RCC 7860 (cell line): ENCODE results near the gene IARS1.

Experiments
- DNase-seq: peaks from one replicate; pipeline ENCODE4 v3.0.0-alpha.2; 2015; ENCODE audit warnings: low spot score
- FAIRE-seq: peaks from 2 replicates; lab custom pipeline; 2012; peaks lifted over from hg19 to GRCh38; lab: Jason Lieb, UNC

Gene IARS1

DNA sequence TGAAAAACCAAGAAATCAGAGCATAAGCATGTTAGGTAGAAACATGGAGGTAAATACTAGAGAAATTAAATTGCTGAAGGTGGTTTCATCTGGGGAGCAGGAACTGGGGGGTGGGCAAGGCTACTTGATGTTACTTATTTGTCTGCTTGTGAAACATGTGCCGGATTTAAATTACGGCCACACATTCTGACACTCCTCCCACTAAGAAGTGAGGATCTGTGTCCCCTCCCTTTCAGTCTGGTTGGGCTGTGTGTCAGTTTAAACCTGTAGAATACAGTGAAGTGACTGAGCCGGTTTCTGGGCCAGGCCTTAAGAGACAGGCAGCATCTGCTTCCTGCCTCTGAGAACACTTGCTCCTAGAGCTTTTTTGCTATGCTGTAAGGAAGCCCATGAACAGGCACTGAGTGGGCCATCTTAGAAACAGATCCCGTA, 2.3 kb upstream of the IARS1 start:
- no peak for DNase-seq
- FAIRE-seq = no peak

DNA sequence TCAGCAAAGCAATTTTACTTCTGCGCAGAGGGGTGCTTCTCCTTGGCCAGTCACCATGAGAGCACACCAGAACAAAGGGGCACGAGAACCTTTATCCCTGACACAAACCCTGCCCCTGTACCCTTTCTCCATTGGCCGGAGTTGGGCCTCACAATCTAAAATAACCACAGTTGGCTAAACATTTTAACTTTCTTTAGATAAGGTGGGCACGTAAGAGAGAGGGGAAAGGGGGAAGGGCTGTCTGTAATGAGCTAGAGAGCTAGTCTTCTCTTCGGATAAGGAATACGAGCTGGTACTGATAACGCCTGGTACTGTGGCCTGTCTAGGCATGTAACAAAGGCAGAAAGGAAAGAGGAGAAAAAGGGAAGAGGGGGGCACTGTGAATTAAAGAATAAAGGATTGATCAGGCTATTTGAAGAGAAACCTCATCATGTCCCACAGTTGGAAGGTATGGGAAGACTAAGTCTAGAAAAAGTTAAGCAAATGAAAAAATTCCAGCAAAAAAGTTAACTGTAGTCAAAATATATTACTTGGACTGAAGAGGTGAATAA, 1.8 kb upstream of the IARS1 start:
- DNase-seq (no peak), FAIRE-seq (no peak)

DNA sequence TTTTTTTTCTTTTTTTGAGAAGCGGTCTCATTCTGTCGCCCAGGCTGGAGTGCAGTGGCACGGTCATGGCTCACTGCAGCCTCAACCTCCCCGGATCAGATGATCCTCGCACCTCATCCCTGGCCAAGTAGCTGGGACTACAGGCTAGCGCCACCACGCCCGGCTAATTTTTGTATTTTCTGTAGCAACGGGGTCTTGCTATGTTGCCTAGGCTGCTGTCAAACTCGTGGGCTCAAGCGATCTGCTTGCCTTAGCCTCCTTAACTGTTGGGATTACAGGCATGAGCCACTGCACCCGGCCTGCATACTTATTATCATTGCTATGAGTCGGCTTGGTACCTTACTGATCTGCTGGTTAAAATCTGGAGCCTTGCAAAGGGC, 790 bp upstream of the IARS1 start:
- DNase-seq = peak; percentile 42
- FAIRE-seq = no peak

DNA sequence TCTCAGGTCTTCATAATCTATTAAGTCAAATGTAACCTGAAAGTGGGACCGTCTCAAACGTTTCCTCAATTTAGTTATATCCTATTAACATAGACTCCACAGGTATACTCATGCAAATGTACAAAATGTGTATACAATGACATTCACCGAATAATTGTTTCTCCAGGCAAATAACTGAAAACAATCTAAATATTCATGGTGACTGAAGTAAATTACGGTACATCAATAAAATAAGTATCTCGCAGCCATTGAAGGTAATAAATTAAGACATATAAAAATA, 482 bp downstream of the IARS1 start:
- FAIRE-seq (no peak), DNase-seq (no peak)

DNA sequence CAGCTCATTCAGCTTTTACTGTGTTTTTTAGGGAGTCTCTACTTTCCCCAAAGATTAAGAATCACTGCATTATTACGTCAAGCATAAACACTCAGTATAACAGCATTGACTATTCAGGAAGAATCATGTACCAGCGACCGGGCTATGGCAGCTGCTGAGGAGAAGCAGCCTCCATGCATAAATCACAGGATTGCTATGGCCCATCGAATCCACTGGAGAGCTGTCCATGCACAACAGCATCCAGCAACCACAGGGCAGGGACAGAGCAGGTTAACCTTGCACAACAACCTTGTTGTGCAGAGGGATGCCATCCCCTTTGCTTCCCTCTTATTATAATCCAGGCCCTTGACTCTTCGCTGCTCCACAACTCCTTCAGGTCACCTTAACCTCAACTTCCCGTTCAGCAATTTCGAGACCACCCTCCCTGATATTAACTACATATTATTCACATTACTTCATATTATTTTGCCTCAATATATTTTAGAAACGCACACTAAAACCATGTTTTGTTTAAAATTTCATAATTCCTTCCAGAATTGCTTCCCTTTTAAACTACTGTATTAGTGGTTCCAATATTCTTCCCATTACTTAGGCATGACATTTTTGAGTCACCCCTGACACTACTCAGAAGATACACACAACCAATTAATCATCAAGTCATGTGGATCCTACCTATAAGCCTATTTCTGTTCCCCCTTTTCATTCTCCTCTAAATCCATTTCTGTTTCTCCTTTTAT, 991 bp downstream of the IARS1 start:
- DNase-seq (peak; percentile 37), FAIRE-seq (no peak)

DNA sequence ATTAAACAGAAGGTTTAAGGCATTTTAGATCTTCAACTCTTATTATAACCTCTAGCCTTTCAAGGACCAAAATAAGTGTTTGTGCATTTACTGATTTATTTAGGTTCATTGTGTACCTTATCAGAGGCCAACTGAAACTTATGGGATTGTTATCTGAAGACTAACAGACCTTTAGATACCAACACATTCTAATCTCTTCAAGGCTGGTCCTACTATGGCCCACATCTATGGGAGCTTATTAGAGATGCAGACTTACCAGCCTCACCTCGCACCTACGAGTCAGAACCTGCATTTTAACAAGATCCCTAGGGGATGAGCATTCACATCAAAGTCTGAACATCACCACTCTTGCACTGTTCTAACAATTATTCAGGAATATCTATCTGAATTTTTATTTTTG, 1.9 kb downstream of the IARS1 start:
- FAIRE-seq = no peak
- DNase-seq = no peak

DNA sequence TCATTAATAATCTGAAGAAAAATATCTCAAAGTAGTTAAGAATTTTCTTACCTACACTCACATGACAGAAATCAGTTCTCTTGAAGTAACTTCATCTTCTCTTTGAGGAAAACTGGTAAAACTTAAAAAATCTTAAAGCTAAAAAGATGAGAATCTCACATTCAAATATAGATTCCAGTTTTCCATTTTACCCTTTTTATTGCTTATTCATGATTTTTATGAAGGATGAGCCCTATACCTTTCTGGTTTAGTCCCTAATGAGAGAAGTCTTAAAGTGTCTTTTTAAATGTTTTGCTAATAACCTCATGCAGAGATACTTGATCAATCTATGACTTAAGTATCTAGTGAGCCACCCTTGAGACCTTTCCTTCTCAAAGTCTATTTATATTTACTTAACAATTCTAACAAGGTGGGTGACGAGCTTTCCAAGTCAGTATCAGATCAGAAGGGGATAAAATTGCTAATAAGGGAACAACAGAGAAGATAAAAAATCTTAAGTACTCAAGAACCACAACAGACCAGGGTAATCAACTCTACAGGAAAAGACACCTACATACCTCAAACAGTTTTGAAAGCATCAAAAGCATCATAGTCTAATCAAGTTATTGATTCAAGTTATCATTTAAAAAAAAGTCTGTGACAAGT, 2.6 kb downstream of the IARS1 start:
- no peak for DNase-seq
- no peak for FAIRE-seq

DNA sequence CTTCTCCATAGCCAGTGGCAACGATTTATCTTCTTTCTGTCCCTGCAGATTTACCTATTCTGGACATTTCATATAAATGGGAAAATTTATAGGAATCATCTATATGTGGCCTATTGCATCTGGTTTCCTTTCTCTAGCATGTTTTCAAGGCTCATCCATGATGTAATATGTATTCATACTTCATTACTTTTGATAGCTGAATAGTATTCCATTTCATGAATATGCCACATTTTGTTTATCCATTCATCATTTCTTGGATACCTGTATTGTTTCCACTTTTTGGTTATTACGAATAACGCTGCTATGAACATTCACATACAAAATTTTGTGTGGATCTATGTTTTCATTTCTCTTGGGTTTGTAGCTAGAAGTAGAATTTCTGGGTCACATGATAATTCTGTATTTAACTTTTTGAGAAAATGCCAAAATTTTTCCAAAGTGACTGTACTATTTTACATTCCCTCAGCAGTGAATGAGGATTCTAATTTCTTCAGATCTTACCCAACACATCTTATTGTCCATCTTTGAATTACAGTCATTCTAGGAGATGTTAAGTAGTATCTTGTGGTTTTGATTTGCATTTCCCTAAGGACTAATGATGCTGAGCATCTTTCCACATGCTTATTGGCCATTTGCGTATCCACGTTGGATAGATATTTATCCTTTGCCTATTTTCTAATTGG, 3.6 kb downstream of the IARS1 start:
- DNase-seq = no peak
- no peak for FAIRE-seq

DNA sequence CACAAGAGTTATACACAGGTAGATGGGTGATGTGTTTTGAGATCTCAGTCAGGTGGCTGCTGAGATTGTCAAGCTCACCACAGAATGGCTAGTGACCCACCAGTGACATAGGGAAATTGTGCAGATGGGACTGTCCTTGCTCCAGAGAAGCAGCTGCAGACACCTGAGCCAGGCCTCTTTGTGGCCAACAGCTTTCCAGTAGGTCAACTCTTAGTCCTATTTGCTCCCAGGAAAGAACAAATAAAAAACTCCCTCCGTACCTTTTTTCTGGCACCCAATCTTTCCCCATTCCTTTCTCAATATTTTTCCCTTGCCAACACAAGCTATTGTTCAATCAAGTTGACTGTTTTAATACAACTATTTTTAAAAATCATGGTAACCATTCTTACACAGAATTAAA, 14.2 kb downstream of the IARS1 start:
- FAIRE-seq (no peak), DNase-seq (no peak)

DNA sequence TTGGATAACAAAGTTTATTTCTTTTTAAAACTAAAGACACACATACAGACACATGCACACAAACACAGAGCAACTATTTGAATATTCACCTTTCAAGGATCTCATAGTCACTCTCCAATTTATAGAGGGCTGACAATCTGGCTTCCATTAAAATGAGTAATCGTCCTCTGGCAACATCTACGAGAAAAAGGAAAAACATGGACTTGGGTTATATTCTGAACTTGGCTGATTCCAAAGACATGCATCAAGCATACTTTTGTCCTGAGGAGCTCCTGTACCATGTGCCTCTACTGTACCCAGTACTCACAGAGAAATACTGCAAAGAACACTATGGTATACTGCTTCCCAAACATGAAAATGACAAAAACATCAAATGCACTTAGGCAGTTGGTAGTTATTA, 15.4 kb downstream of the IARS1 start:
- DNase-seq = no peak

DNA sequence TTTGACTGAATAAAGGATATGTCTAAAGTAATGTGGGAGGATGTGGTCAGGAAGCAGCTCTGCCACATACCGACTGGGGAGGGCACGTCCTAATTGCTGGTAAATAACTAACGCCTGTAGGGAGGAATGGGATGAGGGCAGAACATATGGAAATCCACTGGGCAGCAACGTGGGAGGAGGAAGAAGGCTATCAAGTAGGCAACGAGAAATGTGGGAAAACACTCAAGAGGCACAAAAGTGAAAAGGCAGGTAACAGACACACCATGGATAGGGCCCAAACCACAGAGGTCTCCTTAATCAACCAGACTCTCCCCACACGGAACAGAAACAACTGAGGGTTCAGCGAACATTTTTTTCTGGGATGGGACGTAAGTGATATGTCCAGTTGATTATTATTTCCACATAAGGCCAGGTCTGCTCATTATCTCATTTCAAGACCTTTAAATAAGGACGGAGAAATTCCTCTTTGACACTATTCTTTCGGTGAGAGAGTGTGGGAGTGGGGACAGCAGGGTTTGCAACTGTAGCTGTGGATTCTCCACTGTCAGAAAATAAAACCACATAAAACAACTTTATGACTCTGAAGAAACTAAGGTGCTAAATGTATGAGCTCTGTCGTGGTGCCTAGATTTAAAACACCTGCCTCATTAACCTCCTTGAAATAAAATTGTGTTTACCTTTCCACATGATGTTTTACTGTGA, 17.0 kb downstream of the IARS1 start:
- FAIRE-seq (no peak), DNase-seq (peak; percentile 39)

More for the DNA sequence above, 15.4 kb downstream of the IARS1 start:
- no peak for FAIRE-seq

DNA sequence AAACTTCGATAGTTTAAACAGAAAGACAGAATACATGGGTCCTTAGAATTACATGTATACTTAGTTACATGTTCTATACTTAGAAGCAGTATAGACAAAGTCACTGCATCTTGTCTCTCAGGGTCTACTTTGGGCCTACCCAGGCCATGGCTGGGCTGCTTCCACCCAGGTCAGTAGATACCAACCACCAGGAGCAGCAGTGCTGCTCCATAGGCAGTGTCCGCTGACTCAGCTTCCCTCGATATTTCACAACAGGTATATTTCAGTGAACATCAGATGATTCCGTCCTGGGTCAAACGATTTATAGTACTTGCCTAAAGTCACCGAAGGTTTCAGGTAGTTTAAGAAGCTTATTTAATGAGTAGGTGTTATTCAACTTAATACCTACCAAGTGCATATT, 18.0 kb downstream of the IARS1 start:
- FAIRE-seq (no peak), DNase-seq (no peak)

DNA sequence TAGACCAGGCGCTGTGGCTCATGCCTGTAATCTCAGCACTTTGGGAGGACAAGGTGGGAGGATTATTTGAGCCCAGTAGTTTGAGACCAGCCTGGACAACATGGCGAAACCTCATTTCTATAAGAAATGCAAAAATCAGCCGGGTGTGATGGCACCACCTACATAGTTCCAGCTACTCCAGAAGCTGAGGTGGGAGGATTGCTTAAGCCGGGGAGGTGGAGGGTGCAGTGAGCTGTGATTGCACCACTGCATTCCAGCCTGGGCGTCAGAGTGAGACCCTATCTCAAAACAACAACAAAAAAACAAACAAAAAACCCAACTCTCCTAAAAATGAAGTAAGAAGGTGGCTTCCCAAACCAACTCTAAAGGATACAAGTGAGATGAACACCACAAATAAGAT, 23.0 kb downstream of the IARS1 start:
- no peak for DNase-seq
- FAIRE-seq = no peak

DNA sequence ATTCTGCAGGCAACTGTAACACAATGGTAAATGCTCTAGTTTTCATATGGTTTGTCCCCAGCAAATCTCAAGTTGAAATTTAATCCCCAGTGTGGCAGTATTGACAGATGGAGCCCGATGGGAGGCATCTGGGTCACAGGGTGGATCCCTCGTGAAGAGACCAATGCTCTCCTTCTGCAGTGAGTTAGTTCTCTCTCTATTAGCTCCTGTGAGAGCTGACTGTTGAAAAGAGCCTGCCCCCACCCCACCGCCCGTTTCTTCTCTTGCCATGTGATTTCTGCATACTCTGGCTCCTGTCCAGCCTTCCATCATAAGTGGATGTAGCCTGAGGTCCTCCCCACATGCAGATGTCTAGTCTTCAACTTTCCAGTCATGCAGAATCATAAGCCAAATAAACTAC, 27.0 kb downstream of the IARS1 start:
- DNase-seq = no peak
- FAIRE-seq = no peak

DNA sequence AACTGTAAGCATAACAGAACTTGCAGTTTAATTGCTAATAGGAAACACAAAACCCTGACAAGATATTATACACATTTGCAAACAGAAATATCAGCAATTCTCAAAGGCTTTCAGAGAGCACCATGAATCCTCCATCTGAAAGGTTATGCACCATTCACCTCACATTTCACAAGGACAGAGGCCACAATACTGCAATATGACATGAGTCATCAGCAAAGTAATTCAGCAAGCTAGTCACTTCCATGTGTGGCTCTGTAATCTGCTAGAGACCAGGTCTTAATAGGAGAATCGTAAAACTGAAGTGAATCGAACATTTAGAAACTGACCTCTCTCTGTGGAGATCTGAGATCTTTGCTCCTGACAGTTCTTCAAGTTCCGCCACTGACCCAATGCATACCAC, 28.3 kb downstream of the IARS1 start:
- FAIRE-seq (peak; percentile 85), DNase-seq (peak; percentile 70)

DNA sequence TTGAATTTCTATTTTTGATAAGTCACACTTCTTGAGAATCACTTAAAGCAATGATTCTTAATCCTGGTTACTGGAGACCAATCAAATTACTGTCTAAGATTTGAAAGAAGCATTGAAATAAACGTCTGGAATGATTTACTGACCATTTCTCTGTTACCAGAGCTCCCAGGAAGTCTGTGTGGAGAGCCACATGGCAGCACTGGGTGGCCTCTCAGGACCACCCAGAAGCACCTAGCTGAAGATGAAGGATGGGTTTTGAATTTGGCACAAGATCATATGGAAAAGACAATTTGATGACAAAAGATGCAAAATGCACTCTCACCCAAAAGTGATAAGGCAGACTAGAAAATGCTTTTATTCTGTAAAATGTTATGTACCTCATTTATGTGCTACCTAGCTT, 30.4 kb downstream of the IARS1 start:
- FAIRE-seq = no peak

DNA sequence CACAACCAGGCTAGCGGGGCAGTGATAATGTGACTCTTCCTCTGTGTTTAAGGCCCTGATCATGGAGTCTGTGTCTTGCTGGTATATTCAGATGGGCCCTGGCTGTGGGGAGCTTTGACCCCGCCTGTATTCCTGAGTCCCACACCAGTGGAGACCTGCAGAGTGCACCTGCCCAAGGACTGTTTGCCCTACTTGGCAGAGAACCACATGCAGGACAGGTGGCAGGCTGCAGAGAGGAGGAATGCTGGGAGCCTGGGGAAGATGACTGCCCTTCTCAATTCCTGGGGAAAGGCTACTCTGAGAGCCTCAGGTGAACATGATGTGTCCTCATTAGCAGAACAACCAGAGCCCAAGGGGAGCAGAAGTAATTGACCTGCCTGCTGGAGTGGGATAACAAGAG, 36.2 kb downstream of the IARS1 start:
- no peak for DNase-seq
- FAIRE-seq = no peak

More for the DNA sequence above, 30.4 kb downstream of the IARS1 start:
- no peak for DNase-seq

DNA sequence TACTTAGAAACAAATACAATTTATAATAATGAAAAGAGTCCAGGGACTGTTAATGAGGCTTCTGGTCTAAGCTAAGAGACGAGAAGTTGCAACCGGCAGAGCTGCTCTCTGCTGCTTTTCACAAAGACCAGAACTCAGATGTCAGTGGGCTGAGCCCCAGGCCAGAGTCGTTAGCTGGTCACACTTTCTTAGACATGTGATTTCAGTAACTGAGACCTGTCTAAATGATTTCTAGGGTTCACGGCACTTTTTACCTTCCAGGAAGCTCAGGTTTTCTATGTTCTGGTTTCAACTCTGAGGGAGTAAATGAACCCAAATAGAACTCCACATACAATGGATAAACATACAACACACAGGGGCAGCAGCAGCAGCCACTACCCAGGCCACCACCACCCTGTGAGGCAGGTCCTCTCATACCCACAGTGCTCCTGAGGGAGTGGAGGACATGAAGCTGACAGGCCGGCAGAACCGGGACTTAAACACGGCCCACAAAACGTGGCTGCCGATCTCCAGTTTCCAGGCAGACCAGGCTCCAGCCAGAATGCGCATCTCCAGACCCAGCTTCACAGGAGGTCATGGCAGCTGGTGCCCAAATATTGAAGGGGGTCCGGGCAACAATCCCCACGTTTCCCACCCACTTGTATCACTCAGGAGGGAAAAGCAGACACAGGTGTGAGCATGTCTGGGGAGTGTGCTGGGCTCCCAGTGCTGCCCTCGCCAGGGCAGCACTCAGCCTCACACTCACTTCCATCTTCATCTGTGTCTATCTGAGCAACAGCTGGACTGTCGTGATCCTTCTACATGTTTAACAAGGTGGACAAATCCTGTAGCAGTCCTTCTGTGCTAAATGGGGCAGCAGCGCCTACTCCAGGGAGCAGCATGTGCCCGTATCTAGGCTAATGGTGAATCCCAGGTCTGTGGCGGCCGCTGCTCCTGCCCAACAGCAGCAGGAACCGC, 38.8 kb downstream of the IARS1 start:
- FAIRE-seq = no peak
- no peak for DNase-seq

DNA sequence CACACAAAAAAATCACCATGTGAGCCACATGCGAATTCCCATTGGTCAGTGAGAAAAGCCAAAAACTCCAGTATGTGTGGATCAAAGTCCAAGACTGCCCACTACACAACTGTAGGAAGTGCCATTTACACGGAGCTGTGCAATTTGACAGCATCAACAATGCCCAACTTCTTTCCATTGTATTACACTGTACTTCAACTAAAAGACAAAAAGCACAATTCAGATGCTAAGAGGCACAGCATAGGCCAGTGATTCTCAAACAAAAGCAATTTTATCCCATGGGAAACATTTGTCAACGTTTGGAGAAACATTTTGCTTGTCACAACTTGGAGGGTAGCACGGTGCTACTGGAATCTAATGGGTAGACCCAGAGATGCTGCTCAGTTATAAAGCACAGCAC, 39.8 kb downstream of the IARS1 start:
- FAIRE-seq = no peak

DNA sequence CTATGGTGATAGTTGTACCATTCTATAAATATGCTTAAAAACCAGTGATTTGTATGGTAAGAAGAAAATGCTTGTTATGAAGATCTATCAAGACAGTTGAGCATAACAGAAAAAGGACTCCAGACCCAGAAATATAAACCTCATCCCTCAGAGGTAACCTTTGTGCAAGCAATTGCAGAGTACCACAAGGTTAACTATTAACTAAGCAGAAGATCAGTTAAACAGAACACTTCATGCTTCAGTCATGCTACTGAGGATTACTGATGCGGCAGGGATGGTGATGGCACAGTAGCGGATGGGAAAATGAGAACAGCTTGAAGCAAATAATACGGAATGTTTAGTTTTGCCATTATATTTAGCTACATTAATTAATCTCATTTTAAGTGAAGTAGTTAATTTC, 45.5 kb downstream of the IARS1 start:
- FAIRE-seq (peak; percentile 99), DNase-seq (peak; percentile 92)

More for the DNA sequence above, 39.8 kb downstream of the IARS1 start:
- no peak for DNase-seq
